HG03521 (cell line): ENCODE measurements around the gene WDR17.

Experiments used
- ATAC-seq: cut with Tn5 transposase; IDR thresholded peaks from one replicate; pipeline ENCODE4 v1.9.1; 2021; ENCODE audit warnings: mild to moderate bottlenecking, moderate library complexity; ENCODE audit not compliant: unreplicated experiment

WDR17 gene

GRCh38 chr4:176090115-176090514, 24.5 kb downstream of the WDR17 start:
- ATAC-seq, result no peak

- no peak for ATAC-seq
Observed at GRCh38 chr4:176099314-176099713, 33.7 kb downstream of the WDR17 start.

DNA sequence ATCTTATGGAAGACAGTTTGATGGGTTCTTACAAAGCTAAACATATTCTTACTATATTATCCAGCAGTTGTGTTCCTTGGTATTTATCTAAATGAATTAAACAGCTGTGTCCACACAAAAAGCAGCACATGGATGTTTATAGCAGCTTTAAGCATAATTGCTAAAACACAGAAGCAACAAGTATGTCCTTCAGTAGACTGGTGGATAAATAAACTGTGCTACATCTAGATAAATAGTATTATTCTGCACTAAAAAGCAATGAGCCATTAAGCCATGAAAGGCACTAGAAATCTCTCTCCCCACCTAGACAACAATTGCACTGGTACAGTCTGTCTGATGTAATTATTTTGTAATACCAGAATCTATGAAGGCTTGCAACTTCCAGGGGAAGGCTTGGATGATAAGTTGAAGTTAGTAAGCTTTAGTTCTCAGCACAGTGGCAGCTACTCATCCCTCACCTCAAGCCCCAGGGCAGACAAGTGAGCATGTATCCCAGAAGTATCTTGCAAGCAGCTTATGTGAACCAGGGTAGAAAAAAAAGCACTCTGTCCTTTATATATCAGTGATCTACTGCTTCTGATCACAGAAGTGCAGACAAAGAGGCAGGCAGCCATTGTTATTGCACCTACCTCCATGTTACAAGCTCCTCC, 36.9 kb downstream of the WDR17 start:
- no peak for ATAC-seq

GRCh38 chr4:176107695-176108094, 42.1 kb downstream of the WDR17 start:
- ATAC-seq, result no peak

DNA sequence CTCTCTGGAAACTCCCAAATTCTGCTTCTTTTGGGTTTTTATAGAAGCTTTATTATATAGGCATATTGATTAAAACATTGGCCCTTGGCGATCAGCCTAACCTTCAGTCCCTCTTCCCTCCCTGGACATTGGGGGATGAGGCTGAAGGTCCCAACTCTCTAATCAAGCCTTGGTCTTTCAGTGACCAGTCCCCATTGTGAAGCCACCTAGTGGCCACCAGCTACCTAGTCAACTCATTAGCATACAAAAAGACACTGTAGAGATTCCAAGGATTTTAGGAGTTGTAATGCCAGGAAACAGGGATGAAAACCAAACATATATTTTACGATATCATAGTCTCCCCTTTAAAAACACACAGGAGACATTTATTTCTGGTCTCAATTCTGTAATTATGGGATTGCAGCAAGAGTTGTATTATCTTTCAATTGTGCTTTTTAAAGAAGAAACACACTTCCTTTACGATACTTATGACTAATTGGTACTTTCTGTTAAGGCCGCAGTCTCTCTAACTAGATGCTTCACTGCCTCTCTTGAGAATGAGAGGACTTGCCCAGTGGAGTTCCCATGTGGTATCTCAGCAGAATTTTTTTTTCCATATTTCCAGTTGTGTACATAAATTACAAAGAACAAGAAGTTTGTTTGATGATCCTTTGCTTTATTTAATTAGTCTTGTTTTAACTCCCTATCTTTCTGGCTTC, 58.2 kb downstream of the WDR17 start:
- ATAC-seq, result peak; percentile 100

GRCh38 chr4:176125063-176125462, 59.4 kb downstream of the WDR17 start:
- no peak for ATAC-seq

DNA sequence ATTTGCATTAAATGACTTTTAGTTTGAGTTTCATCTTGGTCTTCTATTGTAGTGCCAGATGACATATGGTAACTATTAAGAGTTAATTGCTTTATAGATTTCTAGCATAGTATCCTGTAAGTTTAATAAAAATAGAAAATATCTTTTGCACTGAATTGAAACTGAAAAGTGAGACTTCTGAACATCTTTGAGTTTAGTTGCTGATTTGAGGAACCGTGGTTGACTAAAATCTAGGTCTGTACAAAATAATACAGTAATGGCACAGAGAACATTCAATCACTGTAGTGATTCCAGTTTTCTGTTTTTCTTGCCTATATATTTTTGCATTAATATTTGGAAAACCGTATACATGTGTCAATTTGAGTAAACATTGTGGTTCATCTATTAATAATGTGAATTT, 69.0 kb downstream of the WDR17 start:
- ATAC-seq, result no peak

DNA sequence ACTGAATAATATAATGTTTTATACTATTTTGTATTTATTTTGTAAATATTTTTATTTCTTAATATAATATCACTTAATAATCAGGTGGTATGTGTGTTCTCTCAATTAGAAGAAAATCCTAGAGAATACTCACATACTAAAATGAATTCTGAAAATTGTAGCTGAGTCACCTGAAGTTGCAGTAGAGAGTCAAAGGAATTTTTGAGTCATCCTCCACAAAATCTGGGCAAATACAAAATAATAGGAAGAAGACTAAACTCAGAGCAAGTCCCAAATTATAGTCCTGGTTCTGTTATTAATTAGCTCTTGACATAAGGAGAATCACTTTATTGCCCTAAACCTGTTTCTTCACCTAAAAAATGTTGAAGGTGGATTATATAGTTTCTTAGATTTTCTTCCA, 72.0 kb downstream of the WDR17 start:
- no peak for ATAC-seq

DNA sequence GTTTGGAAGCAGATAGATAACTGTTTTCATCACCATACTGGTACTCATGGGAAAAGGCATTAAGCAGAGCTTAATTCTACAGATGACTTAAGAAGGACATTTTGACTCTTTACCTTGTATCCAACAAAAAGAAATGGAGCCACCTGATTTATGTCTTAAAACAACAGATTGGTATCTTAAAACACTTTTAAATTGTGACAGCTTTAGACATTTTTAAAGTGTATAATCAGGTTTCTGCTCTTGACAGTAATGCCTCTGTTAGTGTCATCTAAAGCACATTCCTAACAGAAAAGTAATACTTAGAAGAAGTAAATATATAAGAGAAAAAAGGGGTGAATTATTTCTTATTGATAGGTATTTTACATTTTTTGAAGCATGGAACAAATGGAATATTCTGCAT, 73.9 kb downstream of the WDR17 start:
- no peak for ATAC-seq

DNA sequence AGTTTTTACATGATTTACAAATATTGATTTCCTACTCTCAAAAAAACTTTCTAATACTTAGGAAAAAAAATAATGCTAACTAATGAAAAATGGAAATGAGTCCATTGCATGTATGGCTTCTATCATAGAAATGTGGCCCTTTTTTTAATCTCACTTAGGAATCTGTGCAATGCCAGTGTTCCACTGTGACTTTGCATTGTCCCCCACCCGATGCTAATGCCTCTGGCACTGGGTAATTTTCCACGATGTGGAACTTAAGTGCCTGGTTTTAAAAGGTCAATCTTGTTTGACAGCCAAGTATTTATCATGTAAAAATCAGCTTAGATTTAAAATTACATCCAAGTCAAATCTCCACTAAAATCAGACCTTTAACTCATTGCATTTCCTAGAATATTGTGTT, 76.6 kb downstream of the WDR17 start:
- ATAC-seq, result no peak

DNA sequence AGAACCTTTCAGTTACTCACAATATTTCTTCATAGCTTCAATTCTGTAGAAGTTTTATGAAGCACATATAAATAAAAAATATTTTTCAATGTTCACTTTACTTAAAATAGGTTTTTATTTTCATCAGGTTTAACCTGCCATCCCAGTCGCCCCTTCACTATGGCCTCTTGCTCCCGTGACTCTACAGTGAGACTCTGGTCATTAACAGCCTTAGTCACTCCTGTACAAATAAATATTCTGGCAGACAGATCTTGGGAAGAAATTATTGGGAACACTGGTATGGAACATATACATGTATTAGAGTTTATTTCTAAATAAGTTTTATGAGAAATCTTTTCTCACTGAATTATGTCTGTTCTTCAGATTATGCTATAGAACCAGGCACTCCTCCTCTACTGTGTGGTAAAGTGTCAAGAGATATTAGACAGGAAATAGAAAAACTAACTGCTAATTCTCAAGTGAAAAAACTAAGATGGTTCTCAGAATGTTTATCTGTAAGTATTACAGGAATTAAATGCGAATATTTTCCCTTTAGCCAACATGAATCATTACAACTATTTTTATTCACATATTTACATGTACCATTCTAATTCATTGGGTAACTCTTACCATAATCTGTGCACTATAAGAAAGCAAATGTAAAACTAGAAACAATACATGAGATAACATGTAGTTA, 84.2 kb downstream of the WDR17 start:
- ATAC-seq, result no peak

GRCh38 chr4:176150356-176150682, 84.7 kb downstream of the WDR17 start:
- ATAC-seq, result no peak

DNA sequence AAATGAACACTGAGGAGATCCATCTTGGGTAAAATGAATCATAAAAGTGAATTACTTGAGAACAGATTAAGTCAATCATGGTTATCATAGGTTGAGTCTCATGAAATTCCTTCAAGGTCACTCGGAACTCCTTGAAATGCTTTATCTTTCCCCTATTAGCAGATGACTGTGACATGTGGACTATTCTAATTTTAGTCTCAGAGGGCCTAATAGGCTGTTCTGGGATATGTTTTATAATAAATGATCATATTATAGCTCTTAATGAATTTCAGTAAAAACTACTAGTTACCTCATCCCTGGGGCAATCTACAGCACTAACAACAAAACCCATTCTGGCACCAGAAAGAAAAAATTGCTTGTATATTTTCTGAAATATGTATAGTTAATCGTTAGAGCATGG, 85.1 kb downstream of the WDR17 start:
- no peak for ATAC-seq

DNA sequence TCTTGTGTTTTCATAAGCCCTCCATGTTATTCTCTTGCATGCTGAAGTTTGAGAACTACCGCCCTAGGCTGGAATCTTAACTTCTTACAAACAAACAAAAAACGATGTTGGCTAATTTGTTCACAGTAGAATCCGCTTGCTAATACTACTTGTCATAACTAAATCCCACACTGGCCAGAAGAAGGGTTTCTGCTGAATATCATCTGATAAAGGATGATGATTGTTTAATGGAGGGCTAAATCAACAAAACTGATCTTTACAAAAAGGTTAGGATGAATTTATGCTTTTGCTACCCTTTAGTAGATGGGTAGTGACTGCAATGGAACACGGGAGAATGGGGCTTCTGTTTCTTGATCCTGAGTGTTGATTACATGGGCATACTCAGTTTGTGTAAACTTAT, 87.5 kb downstream of the WDR17 start:
- ATAC-seq, result no peak

DNA sequence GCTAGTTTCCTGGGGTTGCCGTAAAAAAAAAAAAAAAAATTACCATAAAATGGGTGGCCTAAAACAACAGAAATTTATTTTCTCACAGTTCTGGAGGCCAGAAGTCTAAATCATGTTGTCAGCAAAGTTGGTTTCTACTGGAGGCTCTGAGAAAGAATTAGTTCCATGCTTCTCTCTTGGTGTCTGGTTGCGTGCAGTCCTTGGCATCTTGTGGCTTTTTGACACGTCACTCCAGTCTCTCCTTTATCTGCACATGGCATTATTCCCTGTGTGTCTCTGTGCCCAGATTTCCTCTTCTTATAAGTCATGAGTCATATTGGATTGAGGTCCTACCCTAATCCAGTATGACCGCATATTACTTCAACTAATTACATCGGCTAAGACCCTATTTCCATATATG, 91.0 kb downstream of the WDR17 start:
- ATAC-seq, result no peak

GRCh38 chr4:176163041-176163440, 97.4 kb downstream of the WDR17 start:
- ATAC-seq, result no peak

DNA sequence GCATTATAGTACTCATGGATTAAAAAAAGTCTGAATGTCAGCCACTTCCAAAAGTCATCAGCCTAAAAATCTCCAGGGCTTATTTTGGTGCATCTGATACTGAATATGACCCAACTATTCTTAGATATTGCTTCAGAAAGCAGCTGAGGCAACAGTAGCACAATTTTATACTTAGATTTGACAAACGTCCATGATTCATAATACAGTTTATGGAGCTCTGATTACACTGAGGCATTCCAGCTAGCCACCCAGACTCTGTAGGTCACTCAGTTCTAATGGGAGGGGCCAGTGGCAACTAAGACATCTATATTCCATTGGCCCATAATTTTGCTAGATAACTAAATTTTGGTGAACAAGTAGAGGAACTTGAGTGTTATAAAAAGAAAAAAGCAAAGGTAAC, 119.4 kb downstream of the WDR17 start:
- no peak for ATAC-seq

DNA sequence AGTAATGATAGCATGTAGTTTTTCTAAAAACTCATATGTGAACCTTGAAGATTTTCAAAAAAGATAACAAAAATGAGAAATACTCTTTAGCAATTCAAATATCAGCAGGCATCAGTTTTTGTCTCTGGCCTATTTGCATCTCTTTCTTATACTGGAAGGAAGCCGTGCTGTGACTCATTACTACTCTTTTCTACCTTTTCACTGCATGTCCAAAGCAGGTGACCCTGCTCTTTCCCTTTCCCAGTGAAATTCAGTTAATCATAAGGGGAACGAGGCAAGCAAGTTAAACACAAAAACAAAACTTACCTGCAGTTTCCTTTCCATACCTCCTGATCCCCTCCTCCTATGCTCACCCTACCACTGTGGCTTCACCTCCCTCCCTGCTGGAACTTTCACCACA, 120.4 kb downstream of the WDR17 start:
- no peak for ATAC-seq

DNA sequence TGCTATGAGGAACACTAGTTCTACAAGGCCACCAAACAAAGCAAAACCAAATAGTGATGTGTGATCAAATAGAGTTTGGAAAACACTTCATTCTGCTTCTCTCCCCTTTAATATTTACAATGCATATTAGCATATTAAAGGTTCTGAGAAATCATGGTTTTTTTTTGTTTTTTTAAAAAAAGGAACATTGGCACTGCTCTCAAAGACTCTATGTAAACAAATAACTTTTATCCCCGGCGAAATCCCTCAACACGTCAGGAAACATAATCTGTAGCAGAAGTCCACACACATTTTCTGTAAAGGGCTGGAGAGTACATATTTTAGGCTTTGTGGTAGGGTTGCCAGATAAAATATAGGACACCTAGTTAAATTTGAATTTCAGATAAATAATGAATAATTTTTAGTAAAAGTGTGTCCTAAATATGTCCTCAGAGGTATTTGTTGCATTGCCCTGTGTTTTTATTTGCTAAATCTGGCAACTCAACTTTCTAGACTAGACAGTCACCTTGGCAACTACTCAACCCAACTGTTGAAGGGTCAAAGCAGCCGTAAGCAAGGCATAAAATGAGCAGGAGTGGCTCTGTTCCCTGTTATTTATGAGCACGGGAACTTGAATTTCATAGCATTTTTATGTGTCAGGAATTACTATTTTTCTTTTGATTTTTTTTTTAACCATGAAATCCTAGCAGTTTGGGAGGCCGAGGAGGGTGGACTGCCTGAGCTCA, 121.2 kb downstream of the WDR17 start:
- no peak for ATAC-seq

- ATAC-seq, result no peak
Observed at GRCh38 chr4:176187624-176188023, 122.0 kb downstream of the WDR17 start.

GRCh38 chr4:176188654-176189053, 123.0 kb downstream of the WDR17 start:
- no peak for ATAC-seq
